Measurements from ENCODE around the gene TBX20.
"Not testable (repeated sequence)": the region's sequence is repeated elsewhere in the genome, so short reads cannot be mapped to it uniquely, and the experiment has no call there.

Gene TBX20

GRCh38 chr7:35255443-35256255 lies 1.7 kb upstream of the TBX20 start:
- DNase-seq (ENCODE audit: extremely low read depth in 1 of 2, low read depth in 1 of 2), result no peak

GRCh38 chr7:35254496-35255442 lies 869 bp upstream of the TBX20 start:
- no peak for DNase-seq (ENCODE audit: extremely low read depth in 1 of 2, low read depth in 1 of 2)

- DNase-seq (ENCODE audit: extremely low read depth in 1 of 2, low read depth in 1 of 2), result no peak
Observed at GRCh38 chr7:35253460-35253709, 515 bp downstream of the TBX20 start.

GRCh38 chr7:35252612-35253459 lies 1.1 kb downstream of the TBX20 start:
- DNase-seq (ENCODE audit: extremely low read depth in 1 of 2, low read depth in 1 of 2), result no peak

GRCh38 chr7:35251606-35252310 lies 2.1 kb downstream of the TBX20 start:
- no peak for DNase-seq (ENCODE audit: extremely low read depth in 1 of 2, low read depth in 1 of 2)

GRCh38 chr7:35250941-35251340 lies 3.0 kb downstream of the TBX20 start:
- no peak for DNase-seq (ENCODE audit: extremely low read depth in 1 of 2, low read depth in 1 of 2)

GRCh38 chr7:35250452-35250851 lies 3.4 kb downstream of the TBX20 start:
- DNase-seq (ENCODE audit: extremely low read depth in 1 of 2, low read depth in 1 of 2), result no peak

GRCh38 chr7:35249537-35249907 lies 4.4 kb downstream of the TBX20 start:
- DNase-seq (ENCODE audit: extremely low read depth in 1 of 2, low read depth in 1 of 2), result no peak

- no peak for DNase-seq (ENCODE audit: extremely low read depth in 1 of 2, low read depth in 1 of 2)
Observed at GRCh38 chr7:35248576-35249536, 5.0 kb downstream of the TBX20 start.

- DNase-seq (ENCODE audit: extremely low read depth in 1 of 2, low read depth in 1 of 2), result no peak
Observed at GRCh38 chr7:35246819-35247218, 7.1 kb downstream of the TBX20 start.

- no peak for DNase-seq (ENCODE audit: extremely low read depth in 1 of 2, low read depth in 1 of 2)
Observed at GRCh38 chr7:35241884-35242283, 12.0 kb downstream of the TBX20 start.

GRCh38 chr7:35241436-35241835 lies 12.5 kb downstream of the TBX20 start:
- no peak for DNase-seq (ENCODE audit: extremely low read depth in 1 of 2, low read depth in 1 of 2)

- not testable (repeated sequence) for DNase-seq (ENCODE audit: extremely low read depth in 1 of 2, low read depth in 1 of 2)
Observed at GRCh38 chr7:35241008-35241407, 12.9 kb downstream of the TBX20 start.

- DNase-seq (ENCODE audit: extremely low read depth in 1 of 2, low read depth in 1 of 2), result not testable (repeated sequence)
Observed at GRCh38 chr7:35238456-35238855, 15.4 kb downstream of the TBX20 start.

GRCh38 chr7:35232994-35233393 lies 20.9 kb downstream of the TBX20 start:
- DNase-seq (ENCODE audit: extremely low read depth in 1 of 2, low read depth in 1 of 2), result no peak

GRCh38 chr7:35231221-35231620 lies 22.7 kb downstream of the TBX20 start:
- DNase-seq (ENCODE audit: extremely low read depth in 1 of 2, low read depth in 1 of 2), result not testable (repeated sequence)

- not testable (repeated sequence) for DNase-seq (ENCODE audit: extremely low read depth in 1 of 2, low read depth in 1 of 2)
Observed at GRCh38 chr7:35229116-35229780, 24.7 kb downstream of the TBX20 start.

GRCh38 chr7:35228496-35229051 lies 25.3 kb downstream of the TBX20 start:
- DNase-seq (ENCODE audit: extremely low read depth in 1 of 2, low read depth in 1 of 2), result not testable (repeated sequence)

GRCh38 chr7:35227438-35227837 lies 26.5 kb downstream of the TBX20 start:
- not testable (repeated sequence) for DNase-seq (ENCODE audit: extremely low read depth in 1 of 2, low read depth in 1 of 2)
